GM10847 (cell line): ENCODE measurements around the gene DUSP28.

Experiments used
- POLR2A ChIP-seq: IDR thresholded peaks from 2 replicates; pipeline ENCODE4 v1.6.1; 2011; ENCODE audit not compliant: insufficient read length; ENCODE audit errors: extremely low read depth

The DUSP28 gene

GRCh38 chr2:240560084-240560479 lies at the start of gene DUSP28:
Gene DUSP28 (plus strand): TSS chr2:240560357. CDS start chr2:240560685, 328 bp downstream.
- peak; percentile 78 for TF ChIP-seq POLR2A

- TF ChIP-seq POLR2A: no peak
Observed at GRCh38 chr2:240510513-240511210, 49.5 kb upstream of the DUSP28 start.

- no peak for TF ChIP-seq POLR2A
Observed at GRCh38 chr2:240511351-240512108, 48.6 kb upstream of the DUSP28 start.

- TF ChIP-seq POLR2A: no peak
Observed at GRCh38 chr2:240512109-240512485, 48.1 kb upstream of the DUSP28 start.

GRCh38 chr2:240512666-240513535 lies 47.3 kb upstream of the DUSP28 start:
- TF ChIP-seq POLR2A: no peak

- TF ChIP-seq POLR2A: no peak
Observed at GRCh38 chr2:240513549-240514287, 46.4 kb upstream of the DUSP28 start.

- no peak for TF ChIP-seq POLR2A
Observed at GRCh38 chr2:240514631-240515030, 45.5 kb upstream of the DUSP28 start.

GRCh38 chr2:240517342-240517741 lies 42.8 kb upstream of the DUSP28 start:
- TF ChIP-seq POLR2A: no peak

GRCh38 chr2:240518981-240519380 lies 41.2 kb upstream of the DUSP28 start:
- no peak for TF ChIP-seq POLR2A

- no peak for TF ChIP-seq POLR2A
Observed at GRCh38 chr2:240519396-240520129, 40.6 kb upstream of the DUSP28 start.

GRCh38 chr2:240520130-240520973 lies 39.8 kb upstream of the DUSP28 start:
- TF ChIP-seq POLR2A: no peak

GRCh38 chr2:240520974-240521350 lies 39.2 kb upstream of the DUSP28 start:
- no peak for TF ChIP-seq POLR2A

GRCh38 chr2:240522406-240522805 lies 37.8 kb upstream of the DUSP28 start:
- TF ChIP-seq POLR2A: no peak
